Fibroblast of skin of back (primary cell): ENCODE results near the gene TENM4.
"Not testable (repeated sequence)": the region's sequence is repeated elsewhere in the genome, so short reads cannot be mapped to it uniquely, and the experiment has no call there.

Experiments
- DNase-seq: peaks from one replicate; pipeline ENCODE4 v3.0.0-alpha.2; 2013

Gene TENM4

GRCh38 chr11:79242616-79243015 lies 198.2 kb downstream of the TENM4 start:
- DNase-seq: peak; percentile 61

DNA sequence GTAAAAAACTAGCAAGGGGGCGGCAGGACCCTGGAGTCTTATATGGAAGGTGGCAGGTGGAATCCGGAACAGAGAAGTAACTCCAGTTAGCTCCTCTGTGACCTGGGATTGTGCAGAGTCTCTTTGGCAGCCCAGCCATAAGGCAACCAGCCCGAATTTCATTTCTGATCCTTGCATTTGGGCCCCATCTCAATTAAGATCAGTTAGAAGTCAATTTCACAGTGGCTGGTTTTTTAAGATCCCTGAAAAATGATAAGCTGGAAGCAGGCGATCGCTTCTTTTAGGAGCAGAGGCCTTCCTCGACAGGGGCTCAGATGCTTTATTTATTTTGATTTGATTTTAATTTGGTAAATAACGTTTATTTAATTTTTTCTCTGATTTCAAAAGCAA lies 199.0 kb downstream of the TENM4 start:
- DNase-seq: no peak

DNA sequence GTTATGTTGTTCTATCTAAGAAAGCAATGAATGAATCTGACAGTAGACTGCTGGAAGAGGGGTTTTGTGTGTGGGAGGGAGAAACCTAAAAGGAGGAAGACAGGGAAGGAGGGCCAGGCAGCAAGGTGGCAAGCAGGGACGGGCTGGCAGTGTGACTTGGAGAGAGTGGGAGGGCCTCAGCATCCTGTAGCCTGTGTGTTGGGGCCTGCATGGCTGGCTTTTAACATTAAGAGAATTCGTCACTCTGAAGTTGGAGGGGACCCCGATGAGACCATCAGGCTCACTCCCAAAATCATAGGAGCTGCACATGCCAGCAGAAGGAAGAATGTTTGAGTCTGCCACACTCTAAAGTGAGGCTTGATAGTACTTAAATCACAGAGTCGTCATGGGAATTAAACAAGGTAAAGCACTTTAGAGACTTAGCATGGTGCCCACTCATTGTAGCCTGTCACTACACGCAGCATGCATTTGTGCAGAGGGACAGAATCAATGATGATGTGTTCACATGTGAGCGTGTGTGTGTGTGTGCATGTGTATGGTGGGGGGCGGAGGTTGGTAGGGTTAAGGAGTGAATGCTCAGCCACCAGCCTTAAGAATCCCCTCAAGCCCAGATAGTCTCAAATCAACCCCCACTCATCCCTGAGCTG lies 199.5 kb downstream of the TENM4 start:
- no peak for DNase-seq

DNA sequence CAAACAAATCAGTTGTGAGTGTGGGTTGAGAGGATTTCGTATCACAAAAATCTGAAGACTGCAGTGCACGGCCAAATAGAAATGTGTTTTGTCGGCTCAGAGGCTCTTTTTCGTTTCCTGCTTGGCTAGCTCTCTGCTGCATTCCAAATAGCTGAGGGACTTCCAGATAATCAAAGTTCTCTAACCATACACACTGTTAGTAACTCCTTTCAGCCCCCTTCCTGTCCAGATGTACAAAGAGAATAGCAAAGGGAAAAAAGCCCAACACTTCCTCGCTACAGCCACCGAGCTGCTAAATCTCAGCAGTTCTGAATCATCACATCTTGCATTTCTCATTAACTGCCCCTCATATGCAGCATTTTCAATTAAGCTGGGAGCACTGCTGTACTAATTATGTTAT lies 203.1 kb downstream of the TENM4 start:
- DNase-seq: peak; percentile 84

DNA sequence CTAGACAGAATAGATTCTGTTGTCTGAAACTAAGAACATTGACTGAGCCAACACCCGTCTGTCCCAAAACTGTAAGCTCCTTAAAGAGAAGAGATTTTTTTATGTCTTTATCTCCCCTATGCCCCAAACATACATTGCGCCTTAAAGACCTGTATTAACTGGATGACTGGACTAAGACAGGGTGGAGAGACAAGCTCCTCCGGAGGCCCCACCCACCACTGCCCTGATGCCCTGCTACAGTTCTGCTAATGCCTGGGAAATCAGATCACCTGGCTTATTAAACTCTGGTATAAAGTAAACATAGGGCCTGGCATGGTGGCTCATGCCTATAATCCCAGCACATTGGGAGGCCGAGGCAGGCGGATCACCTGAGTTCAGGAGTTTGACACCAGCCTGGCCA lies 203.7 kb downstream of the TENM4 start:
- DNase-seq: no peak

DNA sequence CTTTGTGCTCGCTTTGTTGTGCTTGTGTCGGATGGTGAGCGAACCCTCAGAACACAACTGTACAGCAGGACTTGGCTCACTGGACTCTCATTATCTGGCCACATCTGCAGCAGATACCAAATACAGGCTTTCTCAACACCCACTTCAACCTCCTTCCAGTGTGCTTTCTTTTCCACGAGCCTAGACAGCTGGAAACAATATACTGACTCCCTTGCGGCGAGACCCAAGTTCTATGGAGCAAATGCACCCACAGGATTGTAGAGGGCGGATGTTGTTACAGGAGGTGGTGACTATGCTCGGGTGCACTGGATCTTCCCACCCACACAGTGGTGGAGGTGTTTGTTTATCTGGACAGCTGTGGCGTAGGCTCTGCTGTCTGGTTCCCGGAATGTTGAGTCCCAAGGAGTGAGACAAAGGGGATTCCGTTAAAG lies 204.3 kb downstream of the TENM4 start:
- peak; percentile 89 for DNase-seq

DNA sequence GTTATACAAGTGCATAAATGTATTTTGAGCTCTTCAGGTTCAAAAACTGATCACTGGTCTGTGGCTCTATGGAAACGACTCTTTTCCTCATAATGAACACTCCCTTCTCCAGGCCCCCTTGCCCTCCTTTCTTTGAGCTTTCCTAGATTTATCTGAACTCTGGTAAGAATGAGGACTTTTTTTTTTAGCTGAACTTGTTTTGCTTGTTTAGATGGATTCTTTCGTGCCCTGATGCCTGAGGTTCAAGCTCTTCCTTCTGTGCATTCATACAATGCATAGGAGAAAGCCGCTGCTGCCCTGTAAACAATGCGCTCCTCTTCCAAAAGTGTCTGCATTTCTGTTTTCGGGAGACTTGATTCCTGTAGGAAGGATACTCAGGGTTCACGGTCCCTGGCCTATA lies 205.1 kb downstream of the TENM4 start:
- no peak for DNase-seq

DNA sequence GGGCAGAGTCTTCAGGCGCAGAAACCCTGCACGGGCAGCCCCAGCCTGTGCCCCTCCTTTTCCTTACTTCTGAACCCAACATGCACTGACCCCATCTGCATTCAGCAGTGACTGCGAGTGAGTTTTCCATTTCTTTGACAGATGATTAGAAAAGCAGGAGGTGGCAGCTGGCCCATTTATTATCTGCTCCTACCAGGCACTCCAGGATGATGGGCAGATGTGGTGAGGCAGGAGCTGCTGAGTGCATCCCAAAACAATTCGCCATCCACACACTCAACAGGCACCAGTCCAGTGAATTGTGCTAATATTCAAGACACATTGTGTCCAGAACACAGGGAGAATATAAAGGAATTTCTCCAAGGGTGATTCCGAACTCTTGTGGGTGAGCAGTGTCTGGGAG lies 208.5 kb downstream of the TENM4 start:
- no peak for DNase-seq

- no peak for DNase-seq
Observed at GRCh38 chr11:79229047-79229446, 211.8 kb downstream of the TENM4 start.

- no peak for DNase-seq
Observed at GRCh38 chr11:79227767-79228755, 212.8 kb downstream of the TENM4 start.

- DNase-seq: no peak
Observed at GRCh38 chr11:79227308-79227707, 213.5 kb downstream of the TENM4 start.

GRCh38 chr11:79226126-79226525 lies 214.7 kb downstream of the TENM4 start:
- no peak for DNase-seq

DNA sequence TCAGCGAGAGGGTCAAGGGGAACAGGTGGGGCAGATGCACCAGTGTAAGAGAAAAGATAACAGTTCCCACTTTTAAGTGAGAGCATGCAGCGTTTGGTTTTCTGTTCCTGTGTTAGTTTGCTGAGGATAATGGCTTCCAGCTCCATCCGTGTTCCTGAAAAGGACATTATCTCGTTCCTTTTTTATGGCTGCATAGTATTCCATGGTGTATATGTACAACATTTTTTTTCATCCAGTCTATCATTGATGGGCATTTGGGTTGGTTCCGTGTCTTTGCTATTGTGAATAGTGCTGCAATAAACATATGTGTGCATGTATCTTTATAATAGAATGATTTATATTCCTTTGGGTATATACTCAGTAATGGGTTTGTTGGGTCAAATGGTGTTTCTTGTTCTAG lies 218.7 kb downstream of the TENM4 start:
- DNase-seq: not testable (repeated sequence)

- DNase-seq: no peak
Observed at GRCh38 chr11:79221444-79222130, 219.2 kb downstream of the TENM4 start.

- DNase-seq: no peak
Observed at GRCh38 chr11:79220171-79220570, 220.7 kb downstream of the TENM4 start.

DNA sequence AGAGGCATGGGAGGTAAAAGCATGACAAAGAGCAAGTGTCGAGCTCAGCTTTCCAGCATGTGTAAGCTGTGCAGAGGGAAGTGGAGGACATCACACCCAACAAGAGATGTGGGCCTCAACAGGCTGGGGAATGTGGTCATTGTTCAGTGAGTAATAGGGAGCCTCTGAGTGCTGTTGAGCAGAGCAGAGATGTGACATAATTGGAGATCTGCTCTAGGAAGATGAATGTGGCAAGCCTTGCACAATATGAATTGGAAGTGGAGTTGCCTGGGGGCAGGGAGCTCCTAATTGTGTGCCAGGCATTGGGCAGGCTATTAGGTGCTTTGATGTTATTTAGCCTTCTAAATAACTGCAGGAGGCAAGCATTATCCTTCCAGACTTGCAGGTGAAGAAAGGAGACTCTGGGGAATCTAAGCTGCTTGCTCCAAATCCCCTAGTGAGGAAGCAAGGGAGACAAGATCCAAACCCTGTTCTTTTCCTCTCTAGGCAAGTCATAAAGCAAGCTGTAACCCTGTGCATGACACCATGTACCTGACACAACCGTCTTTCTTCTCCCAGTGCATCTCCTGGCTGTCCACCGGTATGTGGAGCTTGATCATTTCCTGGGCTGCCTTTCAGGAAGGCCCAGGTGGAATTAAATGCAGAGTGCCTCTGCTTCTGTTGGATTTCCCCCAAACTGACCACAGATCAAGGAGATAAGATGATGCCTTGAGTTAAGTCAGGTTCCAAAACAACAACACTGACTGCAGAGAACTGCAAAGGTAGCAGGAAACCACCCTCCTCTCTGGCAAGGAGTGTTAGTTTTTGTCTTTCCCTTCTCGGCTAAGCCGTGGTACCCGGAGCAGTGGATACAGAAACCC lies 221.4 kb downstream of the TENM4 start:
- DNase-seq: no peak

DNA sequence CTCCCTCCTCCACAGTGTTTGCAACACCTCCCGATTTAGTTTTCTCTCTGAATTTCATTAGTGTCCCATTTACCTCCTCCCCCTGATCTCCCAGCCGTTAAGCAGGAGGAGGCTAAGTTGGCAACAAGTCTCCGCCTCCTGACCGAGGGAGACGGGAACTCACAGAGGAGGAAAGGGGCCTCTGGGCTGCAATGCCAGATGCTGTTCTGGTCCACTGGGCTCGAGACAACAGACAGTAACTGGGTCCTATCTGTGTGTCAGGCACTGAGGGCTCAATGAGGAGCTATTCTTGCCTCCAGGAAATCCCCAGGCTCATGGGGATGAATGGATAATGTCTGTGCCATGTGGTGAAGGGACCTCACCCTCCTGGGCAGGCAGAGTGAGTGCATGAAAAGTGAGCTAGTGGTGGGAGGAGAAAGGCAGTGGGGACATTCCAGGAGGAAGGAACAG lies 228.1 kb downstream of the TENM4 start:
- DNase-seq: no peak

- peak; percentile 44 for DNase-seq
Observed at GRCh38 chr11:79209540-79210266, 231.1 kb downstream of the TENM4 start.

DNA sequence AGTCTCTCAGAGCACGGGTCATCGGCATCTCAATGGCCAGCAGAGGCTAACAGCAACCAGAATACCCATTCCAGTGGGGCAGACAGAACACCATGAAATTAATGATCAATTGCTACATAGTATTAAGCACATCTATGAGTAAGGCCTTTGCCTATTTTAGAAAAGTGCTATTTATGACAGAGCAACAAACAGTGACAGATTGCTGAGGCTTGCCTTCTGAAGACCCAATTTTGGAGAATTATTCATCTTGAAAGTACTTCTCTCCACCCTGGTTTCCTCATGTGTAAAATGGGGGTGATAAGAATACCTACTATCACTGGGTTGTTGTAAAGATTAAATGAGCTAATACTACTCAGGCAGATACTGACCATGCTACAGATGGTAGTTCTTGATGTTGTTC lies 232.7 kb downstream of the TENM4 start:
- no peak for DNase-seq

DNA sequence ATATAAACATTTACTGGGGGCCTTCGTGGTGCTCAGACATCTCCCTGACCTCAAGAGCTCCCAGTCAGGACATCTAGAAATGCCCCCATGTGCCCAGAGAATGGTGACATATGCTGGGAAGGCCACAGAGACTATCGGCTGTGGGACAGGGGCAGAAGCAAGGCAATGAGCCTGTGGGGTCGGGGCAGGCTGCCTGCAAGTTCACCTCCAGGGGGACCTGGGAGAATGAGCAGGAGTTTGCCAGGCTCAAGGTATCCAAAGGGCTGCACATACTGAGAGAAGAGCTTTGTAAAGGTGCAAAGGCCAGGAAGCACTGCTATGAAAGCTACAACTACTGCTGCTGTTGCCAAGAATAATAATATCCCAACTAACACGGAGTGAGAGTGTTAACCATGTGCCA lies 233.9 kb downstream of the TENM4 start:
- no peak for DNase-seq

DNA sequence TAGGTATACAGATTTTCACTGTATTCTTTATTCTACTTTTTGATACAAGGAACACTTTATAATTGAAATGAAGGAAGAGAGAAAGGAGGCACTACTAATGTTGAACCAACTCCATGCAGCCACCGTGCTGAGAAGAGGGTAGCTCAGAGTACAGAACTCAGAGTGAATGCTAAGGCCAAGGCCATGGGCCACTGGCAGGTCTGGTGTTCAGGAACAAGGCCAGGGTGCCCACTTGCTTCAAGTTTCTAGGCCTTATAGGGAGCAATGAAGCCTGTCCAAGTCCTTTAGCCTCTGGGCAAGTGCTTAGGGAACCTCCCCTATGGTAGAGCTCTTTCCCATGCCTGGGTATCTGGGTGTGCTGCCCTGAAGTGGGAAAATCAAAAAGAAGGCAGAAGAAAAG lies 235.0 kb downstream of the TENM4 start:
- no peak for DNase-seq
